Panc1 (cell line): Measurements from ENCODE around the gene PHF10. TPM values are rescaled to one million over a fixed set of nuclear protein-coding genes. Genes with fewer than 3 reads are reported as not detected.

ENCODE experiments used
- ATAC-seq: fragments of 200-7000 bp; cut with Tn5 transposase; 2 replicates; pipeline ENCODE4 v1.9.1; 2020; ENCODE audit warnings: mild to moderate bottlenecking, moderate library complexity
- BruUV-seq: library from RNA; stranded (reverse); fragments of 400-500 nt; replicated peaks from 2 replicates; lab custom pipeline; 2021; lab: Mats Ljungman, UMichigan
- CTCF ChIA-PET: fragments of 300-600 bp; sonication (Branson Sonifier 250); formaldehyde crosslinking; loops from one replicate; lab custom pipeline; 2022; ENCODE audit warnings: antibody characterized with exemption; lab: Charles Lee
- POLR2A ChIA-PET: fragments of 300-600 bp; sonication (Branson Sonifier 250); formaldehyde crosslinking; loops from one replicate; lab custom pipeline; 2022; ENCODE audit warnings: antibody characterized with exemption; lab: Charles Lee
- DNase-seq: peaks from one replicate; pipeline ENCODE4 v3.0.0-alpha.2; 2010; ENCODE audit warnings: low read depth, low spot score
- H3K27ac ChIP-seq: 2 replicates; pipeline ENCODE4 v1.5.1; 2011; ENCODE audit warnings: mild to moderate bottlenecking, low read length, inconsistent platforms
- H3K27me3 ChIP-seq: fragments of 200-500 bp; sonication (Bioruptor generic); 2 replicates; pipeline ENCODE4 v1.6.0; 2014; ENCODE audit warnings: low read length, inconsistent platforms; ENCODE audit not compliant: control insufficient read depth, insufficient read depth
- H3K36me3 ChIP-seq: fragments of 200-500 bp; sonication (Bioruptor generic); 2 replicates; pipeline ENCODE4 v1.5.1; 2014; ENCODE audit warnings: inconsistent platforms, mild to moderate bottlenecking, low read length, moderate library complexity; ENCODE audit not compliant: control insufficient read depth, insufficient read depth
- H3K4me1 ChIP-seq: 2 replicates; pipeline ENCODE4 v1.5.1; 2011; ENCODE audit warnings: inconsistent platforms, mild to moderate bottlenecking, low read length, moderate library complexity; ENCODE audit not compliant: control insufficient read depth, insufficient read depth
- H3K4me3 ChIP-seq, 2 experiments: 2 replicates each; pipeline ENCODE4 v1.5.1; 2011 to 2012; ENCODE audit warnings: low read depth in 2 of 2, low read length in 2 of 2, mild to moderate bottlenecking in 2 of 2, inconsistent platforms in 1 of 2, moderate library complexity in 1 of 2
- H3K9me3 ChIP-seq: fragments of 200-500 bp; sonication (Bioruptor generic); 2 replicates; pipeline ENCODE4 v1.5.1; 2014; ENCODE audit warnings: low read depth, mild to moderate bottlenecking, inconsistent platforms, low read length, moderate library complexity; ENCODE audit not compliant: control insufficient read depth, insufficient read depth
- POLR2AphosphoS5 ChIP-seq: IDR thresholded peaks from 2 replicates; pipeline ENCODE4 v1.6.1; 2012; ENCODE audit warnings: mild to moderate bottlenecking, low read depth, low read length, moderate library complexity
- SIN3A ChIP-seq: IDR thresholded peaks from 2 replicates; pipeline ENCODE4 v1.6.1; 2012; ENCODE audit warnings: low read depth, mild to moderate bottlenecking, low read length, moderate library complexity, borderline replicate concordance; ENCODE audit not compliant: insufficient read depth
- TCF7L2 ChIP-seq: IDR thresholded peaks from 2 replicates; pipeline ENCODE4 v1.6.1; 2011; ENCODE audit warnings: mild to moderate bottlenecking, low read depth, low read length, inconsistent platforms
- in situ Hi-C: cut with HindIII; loops from 2 replicates; pipeline ENCODE4 v1.10.0; 2016; ENCODE audit warnings: low sequenced_read_pairs, low pct_unique_long_range_greater_than_20kb
- intact Hi-C: fragments of 100-400 bp; cut with micrococcal nuclease; formaldehyde crosslinking; loops from one replicate; pipeline ENCODE4 v1.10.0; 2022; ENCODE audit not compliant: unreplicated experiment
- total RNA-seq: library from RNA; stranded (reverse); gene quantifications from one replicate; pipeline ENCODE4 v1.2.1, GENCODE V29; 2021; ENCODE audit not compliant: unreplicated experiment
- TF ChIP-seq, protein P1 (sequence below), 2 experiments: IDR thresholded peaks; 2 replicates each; pipeline ENCODE4 v1.6.1; 2011 to 2012; ENCODE audit warnings: low read depth in 2 of 2, control low read depth in 1 of 2, low read length in 1 of 2, mild to moderate bottlenecking in 1 of 2, moderate library complexity in 1 of 2; ENCODE audit not compliant: insufficient read depth in 1 of 2
- TF ChIP-seq, protein P2 (sequence below): fragments of 450-650 bp; IDR thresholded peaks from 2 replicates; pipeline ENCODE4 v1.5.1; 2017; ENCODE audit warnings: mild to moderate bottlenecking

Gene PHF10
- total RNA-seq, 1 experiment from 2014 or later, result 71.7 TPM

DNA sequence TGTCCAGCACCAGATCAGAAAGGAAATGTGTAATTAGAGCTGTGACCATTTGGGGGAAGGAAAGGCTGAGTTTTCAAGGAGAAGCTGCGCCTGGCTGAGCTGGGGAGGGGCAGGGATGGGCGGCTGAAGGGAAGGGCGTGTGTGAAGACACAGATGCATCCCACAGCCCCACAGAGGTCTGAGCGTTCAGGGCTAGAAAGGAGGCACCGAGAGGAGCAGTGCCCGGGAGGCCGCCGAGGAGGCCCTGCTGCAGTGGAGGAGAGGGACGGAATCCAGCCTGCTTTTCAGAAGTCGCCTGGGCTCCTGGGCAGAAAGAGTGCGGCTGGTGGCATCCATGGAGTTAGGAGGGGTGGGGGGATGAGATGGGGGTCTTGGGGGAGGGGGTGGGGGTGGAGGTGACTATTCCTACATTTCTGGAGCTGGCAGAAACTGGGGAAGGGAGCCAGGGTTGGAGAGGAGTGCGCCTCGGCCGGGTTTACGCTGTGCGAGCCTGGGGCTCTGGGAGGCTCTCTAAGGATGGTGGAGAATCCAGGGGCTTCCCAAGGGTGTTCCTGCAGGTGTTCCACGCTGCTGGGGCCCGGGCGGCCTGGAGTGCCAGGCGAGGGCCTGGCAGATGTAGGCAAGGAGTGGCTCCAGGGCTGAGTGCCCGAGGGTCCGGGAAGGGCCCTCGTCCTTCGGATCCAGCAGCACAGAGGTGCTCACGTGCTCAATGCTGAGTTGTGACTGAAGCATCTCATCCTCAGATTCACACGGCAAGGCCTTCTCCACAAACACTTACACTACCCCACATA lies 64.3 kb downstream of the PHF10 start:
- no peak overlapping the region for H3K4me3 ChIP-seq
- DNase-seq (no peak), ATAC-seq (no peak)
- H3K4me1 ChIP-seq, result no peaks in the 10 kb centered on the region
- no peaks in the 10 kb centered on the region for H3K27me3 ChIP-seq
- no TSS peak for BruUV-seq
- TF ChIP-seq TCF7L2, result no peak
- no peak for TF ChIP-seq POLR2AphosphoS5
- no peak for TF ChIP-seq SIN3A
- H3K27ac ChIP-seq, result no peak overlapping the region
- ChIA-PET CTCF (no interaction called here), POLR2A (no interaction called here)
- in situ Hi-C loops, result no loop called here
- peaks cover 3% of the 10 kb centered on the region for H3K36me3 ChIP-seq
- no peaks in the 10 kb centered on the region for H3K9me3 ChIP-seq
- intact Hi-C loops, result no loop called here

DNA sequence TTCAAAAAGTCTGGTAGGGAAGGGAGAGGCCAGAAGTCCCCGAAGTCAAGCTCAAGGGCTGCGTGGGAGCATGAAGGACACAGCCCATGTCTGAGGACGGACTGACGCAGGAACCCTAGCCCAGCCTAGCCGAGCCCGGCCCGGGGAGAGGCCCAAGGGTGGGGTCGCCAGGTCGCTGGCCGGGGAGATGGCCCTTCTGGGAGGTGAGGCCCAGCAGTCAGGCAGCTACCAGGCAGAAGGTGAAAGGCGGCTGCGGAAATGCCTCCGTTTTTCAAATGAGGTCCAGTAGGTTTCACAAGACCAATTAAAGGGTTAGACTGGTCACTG lies 67.1 kb downstream of the PHF10 start:
- peaks cover 3% of the 10 kb centered on the region; the same call in 1 of the 2 replicates for H3K36me3 ChIP-seq
- no TSS peak for BruUV-seq
- CTCF ChIA-PET, result no interaction called here
- no peak overlapping the region for H3K27ac ChIP-seq
- in situ Hi-C loops, result no loop called here
- no peaks in the 10 kb centered on the region for H3K4me1 ChIP-seq
- DNase-seq (no peak), ATAC-seq (no peak)
- POLR2A ChIA-PET, result no interaction called here
- no peaks in the 10 kb centered on the region for H3K27me3 ChIP-seq
- no peak overlapping the region for H3K4me3 ChIP-seq
- TF ChIP-seq POLR2AphosphoS5 (no peak), TCF7L2 (no peak), SIN3A (no peak)
- TF ChIP-seq, protein P1, sequence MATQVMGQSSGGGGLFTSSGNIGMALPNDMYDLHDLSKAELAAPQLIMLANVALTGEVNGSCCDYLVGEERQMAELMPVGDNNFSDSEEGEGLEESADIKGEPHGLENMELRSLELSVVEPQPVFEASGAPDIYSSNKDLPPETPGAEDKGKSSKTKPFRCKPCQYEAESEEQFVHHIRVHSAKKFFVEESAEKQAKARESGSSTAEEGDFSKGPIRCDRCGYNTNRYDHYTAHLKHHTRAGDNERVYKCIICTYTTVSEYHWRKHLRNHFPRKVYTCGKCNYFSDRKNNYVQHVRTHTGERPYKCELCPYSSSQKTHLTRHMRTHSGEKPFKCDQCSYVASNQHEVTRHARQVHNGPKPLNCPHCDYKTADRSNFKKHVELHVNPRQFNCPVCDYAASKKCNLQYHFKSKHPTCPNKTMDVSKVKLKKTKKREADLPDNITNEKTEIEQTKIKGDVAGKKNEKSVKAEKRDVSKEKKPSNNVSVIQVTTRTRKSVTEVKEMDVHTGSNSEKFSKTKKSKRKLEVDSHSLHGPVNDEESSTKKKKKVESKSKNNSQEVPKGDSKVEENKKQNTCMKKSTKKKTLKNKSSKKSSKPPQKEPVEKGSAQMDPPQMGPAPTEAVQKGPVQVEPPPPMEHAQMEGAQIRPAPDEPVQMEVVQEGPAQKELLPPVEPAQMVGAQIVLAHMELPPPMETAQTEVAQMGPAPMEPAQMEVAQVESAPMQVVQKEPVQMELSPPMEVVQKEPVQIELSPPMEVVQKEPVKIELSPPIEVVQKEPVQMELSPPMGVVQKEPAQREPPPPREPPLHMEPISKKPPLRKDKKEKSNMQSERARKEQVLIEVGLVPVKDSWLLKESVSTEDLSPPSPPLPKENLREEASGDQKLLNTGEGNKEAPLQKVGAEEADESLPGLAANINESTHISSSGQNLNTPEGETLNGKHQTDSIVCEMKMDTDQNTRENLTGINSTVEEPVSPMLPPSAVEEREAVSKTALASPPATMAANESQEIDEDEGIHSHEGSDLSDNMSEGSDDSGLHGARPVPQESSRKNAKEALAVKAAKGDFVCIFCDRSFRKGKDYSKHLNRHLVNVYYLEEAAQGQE (IDR thresholded peaks at IDR 0.05; ENCODE audit: insufficient read depth in 1 of 2, low read depth in 2 of 2, low read length in 1 of 2), result no peak
- TF ChIP-seq, protein P2, sequence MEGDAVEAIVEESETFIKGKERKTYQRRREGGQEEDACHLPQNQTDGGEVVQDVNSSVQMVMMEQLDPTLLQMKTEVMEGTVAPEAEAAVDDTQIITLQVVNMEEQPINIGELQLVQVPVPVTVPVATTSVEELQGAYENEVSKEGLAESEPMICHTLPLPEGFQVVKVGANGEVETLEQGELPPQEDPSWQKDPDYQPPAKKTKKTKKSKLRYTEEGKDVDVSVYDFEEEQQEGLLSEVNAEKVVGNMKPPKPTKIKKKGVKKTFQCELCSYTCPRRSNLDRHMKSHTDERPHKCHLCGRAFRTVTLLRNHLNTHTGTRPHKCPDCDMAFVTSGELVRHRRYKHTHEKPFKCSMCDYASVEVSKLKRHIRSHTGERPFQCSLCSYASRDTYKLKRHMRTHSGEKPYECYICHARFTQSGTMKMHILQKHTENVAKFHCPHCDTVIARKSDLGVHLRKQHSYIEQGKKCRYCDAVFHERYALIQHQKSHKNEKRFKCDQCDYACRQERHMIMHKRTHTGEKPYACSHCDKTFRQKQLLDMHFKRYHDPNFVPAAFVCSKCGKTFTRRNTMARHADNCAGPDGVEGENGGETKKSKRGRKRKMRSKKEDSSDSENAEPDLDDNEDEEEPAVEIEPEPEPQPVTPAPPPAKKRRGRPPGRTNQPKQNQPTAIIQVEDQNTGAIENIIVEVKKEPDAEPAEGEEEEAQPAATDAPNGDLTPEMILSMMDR, result no peak
- intact Hi-C loops, result no loop called here
- no peaks in the 10 kb centered on the region for H3K9me3 ChIP-seq
